ENCODE data around the gene PSMD9. TPM values are rescaled to one million over a fixed set of nuclear protein-coding genes. Genes with fewer than 3 reads are reported as not detected.

PSMD9 gene
- total RNA-seq, 1 experiment from 2014 or later = 62.7 TPM

DNA sequence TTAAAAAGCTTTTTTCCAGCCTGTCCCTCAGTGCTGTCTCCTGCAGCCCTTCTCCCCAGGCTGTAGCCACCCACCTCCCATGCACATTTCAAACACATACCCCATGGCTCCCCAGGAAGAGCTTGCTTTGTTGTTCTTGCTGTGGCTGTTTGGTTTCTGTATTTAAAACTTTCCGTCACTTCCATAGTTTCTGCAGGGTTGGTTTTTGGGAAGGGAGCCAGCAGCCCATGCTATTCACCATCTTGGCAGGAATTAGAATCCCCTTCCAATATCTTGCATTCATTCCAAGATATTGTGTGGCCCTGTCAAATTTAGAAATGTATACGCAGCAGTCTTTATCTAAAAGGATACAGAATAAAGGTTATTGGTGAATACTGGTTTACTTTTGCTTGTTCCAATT lies 59.4 kb downstream of the PSMD9 start:
- Histone ChIP-seq H3K4me3 (ENCODE audit: low read depth in 2 of 2, low read length in 2 of 2) (no peak overlapping the region), H3K9me3 (ENCODE audit: control insufficient read depth, insufficient read depth, low read depth, low read length) (no peaks in the 10 kb centered on the region), H3K27ac (ENCODE audit: low read length) (no peak overlapping the region), H3K4me1 (ENCODE audit: control insufficient read depth, insufficient read depth, low read length) (no peaks in the 10 kb centered on the region), H3K27me3 (ENCODE audit: control insufficient read depth, insufficient read depth, low read length) (no peaks in the 10 kb centered on the region), H3K36me3 (ENCODE audit: control insufficient read depth, insufficient read depth, low read length) (no peaks in the 10 kb centered on the region)
- DNase-seq (ENCODE audit: low read depth, low spot score) (no peak), ATAC-seq (no peak)
- no TSS peak for BruUV-seq (replicated peaks)
- intact Hi-C loops (cut with micrococcal nuclease; ENCODE audit: unreplicated experiment) (no loop called here), in situ Hi-C loops (cut with HindIII; ENCODE audit: low pct_unique_long_range_greater_than_20kb, low sequenced_read_pairs) (no loop called here)
- ChIA-PET POLR2A (no interaction called here), CTCF (no interaction called here)
- TF ChIP-seq, protein P1, sequence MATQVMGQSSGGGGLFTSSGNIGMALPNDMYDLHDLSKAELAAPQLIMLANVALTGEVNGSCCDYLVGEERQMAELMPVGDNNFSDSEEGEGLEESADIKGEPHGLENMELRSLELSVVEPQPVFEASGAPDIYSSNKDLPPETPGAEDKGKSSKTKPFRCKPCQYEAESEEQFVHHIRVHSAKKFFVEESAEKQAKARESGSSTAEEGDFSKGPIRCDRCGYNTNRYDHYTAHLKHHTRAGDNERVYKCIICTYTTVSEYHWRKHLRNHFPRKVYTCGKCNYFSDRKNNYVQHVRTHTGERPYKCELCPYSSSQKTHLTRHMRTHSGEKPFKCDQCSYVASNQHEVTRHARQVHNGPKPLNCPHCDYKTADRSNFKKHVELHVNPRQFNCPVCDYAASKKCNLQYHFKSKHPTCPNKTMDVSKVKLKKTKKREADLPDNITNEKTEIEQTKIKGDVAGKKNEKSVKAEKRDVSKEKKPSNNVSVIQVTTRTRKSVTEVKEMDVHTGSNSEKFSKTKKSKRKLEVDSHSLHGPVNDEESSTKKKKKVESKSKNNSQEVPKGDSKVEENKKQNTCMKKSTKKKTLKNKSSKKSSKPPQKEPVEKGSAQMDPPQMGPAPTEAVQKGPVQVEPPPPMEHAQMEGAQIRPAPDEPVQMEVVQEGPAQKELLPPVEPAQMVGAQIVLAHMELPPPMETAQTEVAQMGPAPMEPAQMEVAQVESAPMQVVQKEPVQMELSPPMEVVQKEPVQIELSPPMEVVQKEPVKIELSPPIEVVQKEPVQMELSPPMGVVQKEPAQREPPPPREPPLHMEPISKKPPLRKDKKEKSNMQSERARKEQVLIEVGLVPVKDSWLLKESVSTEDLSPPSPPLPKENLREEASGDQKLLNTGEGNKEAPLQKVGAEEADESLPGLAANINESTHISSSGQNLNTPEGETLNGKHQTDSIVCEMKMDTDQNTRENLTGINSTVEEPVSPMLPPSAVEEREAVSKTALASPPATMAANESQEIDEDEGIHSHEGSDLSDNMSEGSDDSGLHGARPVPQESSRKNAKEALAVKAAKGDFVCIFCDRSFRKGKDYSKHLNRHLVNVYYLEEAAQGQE (IDR thresholded peaks at IDR 0.05; ENCODE audit: insufficient read depth in 1 of 2, low read depth in 2 of 2, low read length in 1 of 2) = no peak
- TF ChIP-seq POLR2AphosphoS5 (IDR thresholded peaks at IDR 0.05; ENCODE audit: low read depth, low read length) = no peak
- TF ChIP-seq, protein P2, sequence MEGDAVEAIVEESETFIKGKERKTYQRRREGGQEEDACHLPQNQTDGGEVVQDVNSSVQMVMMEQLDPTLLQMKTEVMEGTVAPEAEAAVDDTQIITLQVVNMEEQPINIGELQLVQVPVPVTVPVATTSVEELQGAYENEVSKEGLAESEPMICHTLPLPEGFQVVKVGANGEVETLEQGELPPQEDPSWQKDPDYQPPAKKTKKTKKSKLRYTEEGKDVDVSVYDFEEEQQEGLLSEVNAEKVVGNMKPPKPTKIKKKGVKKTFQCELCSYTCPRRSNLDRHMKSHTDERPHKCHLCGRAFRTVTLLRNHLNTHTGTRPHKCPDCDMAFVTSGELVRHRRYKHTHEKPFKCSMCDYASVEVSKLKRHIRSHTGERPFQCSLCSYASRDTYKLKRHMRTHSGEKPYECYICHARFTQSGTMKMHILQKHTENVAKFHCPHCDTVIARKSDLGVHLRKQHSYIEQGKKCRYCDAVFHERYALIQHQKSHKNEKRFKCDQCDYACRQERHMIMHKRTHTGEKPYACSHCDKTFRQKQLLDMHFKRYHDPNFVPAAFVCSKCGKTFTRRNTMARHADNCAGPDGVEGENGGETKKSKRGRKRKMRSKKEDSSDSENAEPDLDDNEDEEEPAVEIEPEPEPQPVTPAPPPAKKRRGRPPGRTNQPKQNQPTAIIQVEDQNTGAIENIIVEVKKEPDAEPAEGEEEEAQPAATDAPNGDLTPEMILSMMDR (IDR thresholded peaks at IDR 0.05) = no peak
- no peak for TF ChIP-seq TCF7L2 (IDR thresholded peaks at IDR 0.05; ENCODE audit: low read depth, low read length)
- TF ChIP-seq SIN3A (IDR thresholded peaks at IDR 0.05; ENCODE audit: borderline replicate concordance, insufficient read depth, low read depth, low read length) = no peak

DNA sequence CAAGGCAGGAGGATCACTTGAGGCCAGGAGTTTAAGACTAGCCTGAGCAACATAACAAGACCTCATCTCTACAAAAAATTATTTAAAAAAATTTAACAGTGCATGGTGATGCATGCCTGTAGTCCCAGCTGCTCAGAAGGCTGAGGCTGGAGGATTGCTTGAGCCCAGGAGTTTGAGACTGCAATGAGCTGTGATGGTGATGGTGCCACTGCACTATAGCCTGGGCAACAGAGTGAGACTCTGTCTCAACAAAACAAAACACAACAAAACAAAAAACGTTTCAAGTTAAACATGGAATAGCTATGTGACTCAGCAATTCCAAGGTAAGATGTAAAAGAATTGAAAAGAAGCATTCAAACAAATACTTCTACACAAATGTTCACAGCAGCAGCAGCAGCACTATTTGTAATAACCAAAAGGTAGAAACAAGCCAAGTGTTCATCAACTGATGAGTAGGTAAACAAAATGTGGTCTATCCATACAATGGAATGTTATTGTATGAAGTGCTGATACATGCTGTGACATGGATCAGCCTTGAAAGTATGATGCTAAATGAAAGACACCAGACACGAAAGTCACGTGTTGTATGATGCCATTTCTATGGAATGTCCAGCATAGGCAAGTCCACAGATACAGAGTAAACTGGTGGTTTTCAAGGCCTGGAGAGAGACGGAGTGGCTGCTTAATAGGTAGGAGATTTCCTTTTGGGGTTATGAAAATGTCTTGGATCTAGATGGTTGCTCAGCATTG lies 61.2 kb downstream of the PSMD9 start:
- Histone ChIP-seq H3K4me3 (ENCODE audit: low read depth in 2 of 2, low read length in 2 of 2) (no peak overlapping the region), H3K9me3 (ENCODE audit: control insufficient read depth, insufficient read depth, low read depth, low read length) (no peaks in the 10 kb centered on the region), H3K27me3 (ENCODE audit: control insufficient read depth, insufficient read depth, low read length) (no peaks in the 10 kb centered on the region), H3K36me3 (ENCODE audit: control insufficient read depth, insufficient read depth, low read length) (no peaks in the 10 kb centered on the region), H3K27ac (ENCODE audit: low read length) (no peak overlapping the region), H3K4me1 (ENCODE audit: control insufficient read depth, insufficient read depth, low read length) (no peaks in the 10 kb centered on the region)
- ATAC-seq (peak; percentile 62; the same call in 1 of the 2 replicates), DNase-seq (ENCODE audit: low read depth, low spot score) (no peak)
- intact Hi-C loops (cut with micrococcal nuclease; ENCODE audit: unreplicated experiment) (no loop called here), in situ Hi-C loops (cut with HindIII; ENCODE audit: low pct_unique_long_range_greater_than_20kb, low sequenced_read_pairs) (no loop called here)
- ChIA-PET POLR2A (interaction anchor here (0.5 kb wide), 1 partner anchor 29 kb away, joined by 4 read pairs; no protein-coding TSS in a partner anchor), CTCF (no interaction called here)
- TF ChIP-seq, protein P1 (IDR thresholded peaks at IDR 0.05; ENCODE audit: insufficient read depth in 1 of 2, low read depth in 2 of 2, low read length in 1 of 2) = no peak
- TF ChIP-seq TCF7L2 (IDR thresholded peaks at IDR 0.05; ENCODE audit: low read depth, low read length) (no peak), POLR2AphosphoS5 (IDR thresholded peaks at IDR 0.05; ENCODE audit: low read depth, low read length) (no peak), SIN3A (IDR thresholded peaks at IDR 0.05; ENCODE audit: borderline replicate concordance, insufficient read depth, low read depth, low read length) (no peak)
- TF ChIP-seq, protein P2 (IDR thresholded peaks at IDR 0.05) = no peak
- no TSS peak for BruUV-seq (replicated peaks)

Measured in Panc1 (cell line).